Measurements from ENCODE around the gene FOXA2.
"Not testable (repeated sequence)": the region's sequence is repeated elsewhere in the genome, so short reads cannot be mapped to it uniquely, and the experiment has no call there.

The FOXA2 gene

GRCh38 chr20:22584522-22584921 is at the start of gene FOXA2:
Gene FOXA2, minus strand, starts transcription at chr20:22584572. Its CDS starts 294 bp downstream, at chr20:22584278.
- DNase-seq, result no peak

GRCh38 chr20:22630701-22631100 is 46.3 kb upstream of the FOXA2 start:
- DNase-seq, result no peak

- DNase-seq, result no peak
Measured at GRCh38 chr20:22629927-22630326, 45.6 kb upstream of the FOXA2 start.

GRCh38 chr20:22629447-22629846 is 45.1 kb upstream of the FOXA2 start:
- DNase-seq, result no peak

- DNase-seq, result no peak
Measured at GRCh38 chr20:22626496-22626895, 42.1 kb upstream of the FOXA2 start.

GRCh38 chr20:22623211-22623610 is 38.8 kb upstream of the FOXA2 start:
- DNase-seq, result no peak

- DNase-seq, result no peak
Measured at GRCh38 chr20:22620342-22620741, 36.0 kb upstream of the FOXA2 start.

GRCh38 chr20:22619806-22620205 is 35.4 kb upstream of the FOXA2 start:
- DNase-seq, result no peak

- no peak for DNase-seq
Measured at GRCh38 chr20:22619272-22619671, 34.9 kb upstream of the FOXA2 start.

GRCh38 chr20:22617160-22617559 is 32.8 kb upstream of the FOXA2 start:
- no peak for DNase-seq

GRCh38 chr20:22616551-22616950 is 32.2 kb upstream of the FOXA2 start:
- no peak for DNase-seq

GRCh38 chr20:22615425-22615824 is 31.1 kb upstream of the FOXA2 start:
- DNase-seq, result no peak

- DNase-seq, result no peak
Measured at GRCh38 chr20:22611636-22612035, 27.3 kb upstream of the FOXA2 start.

GRCh38 chr20:22607695-22608094 is 23.3 kb upstream of the FOXA2 start:
- DNase-seq, result no peak

GRCh38 chr20:22604815-22605214 is 20.4 kb upstream of the FOXA2 start:
- no peak for DNase-seq

- DNase-seq, result no peak
Measured at GRCh38 chr20:22601361-22602141, 17.2 kb upstream of the FOXA2 start.

- not testable (repeated sequence) for DNase-seq
Measured at GRCh38 chr20:22599258-22599657, 14.9 kb upstream of the FOXA2 start.

- DNase-seq, result no peak
Measured at GRCh38 chr20:22597303-22597702, 12.9 kb upstream of the FOXA2 start.

GRCh38 chr20:22590662-22591061 is 6.3 kb upstream of the FOXA2 start:
- DNase-seq, result no peak

GRCh38 chr20:22586645-22587310 is 2.4 kb upstream of the FOXA2 start:
- no peak for DNase-seq

- no peak for DNase-seq
Measured at GRCh38 chr20:22585786-22586493, 1.6 kb upstream of the FOXA2 start.

GRCh38 chr20:22584922-22585785 is 782 bp upstream of the FOXA2 start:
- no peak for DNase-seq

Data from NCI-H187 (cell line).